H1 (cell line): ENCODE results near the gene INPP5J. TPM values are rescaled to one million over a fixed set of nuclear protein-coding genes. Genes with fewer than 3 reads are reported as not detected.

ENCODE experiments used
- CEBPB ChIP-seq: IDR thresholded peaks from 2 replicates; pipeline ENCODE4 v1.6.1; 2012; ENCODE audit warnings: low read depth, low read length
- MAFK ChIP-seq: IDR thresholded peaks from 2 replicates; pipeline ENCODE4 v1.6.1; 2012; ENCODE audit warnings: low read depth, mild to moderate bottlenecking, improper control_type of control experiment, low read length
- NANOG ChIP-seq: IDR thresholded peaks from 2 replicates; pipeline ENCODE4 v1.6.1; 2011; ENCODE audit warnings: low read length, low read depth, mild to moderate bottlenecking, inconsistent platforms; ENCODE audit not compliant: insufficient read depth, poor library complexity, severe bottlenecking
- NRF1 ChIP-seq: IDR thresholded peaks from 2 replicates; pipeline ENCODE4 v1.6.1; 2011; ENCODE audit warnings: mild to moderate bottlenecking, low read depth, low read length, improper control_type of control experiment
- PHF8 ChIP-seq: fragments of 200-600 bp; sonication (generic); conservative IDR thresholded peaks from 2 replicates; pipeline ENCODE4 v1.7.1; 2012; ENCODE audit warnings: low read depth, mild to moderate bottlenecking, inconsistent platforms, low read length, moderate library complexity
- POLR2A ChIP-seq, 2 experiments: IDR thresholded peaks; 1 replicate in 1 of 2; 2 replicates in 1 of 2; pipeline ENCODE4 v1.6.1; 2011; ENCODE audit warnings: low read depth in 2 of 2, low read length in 2 of 2, mild to moderate bottlenecking in 2 of 2; ENCODE audit errors: control extremely low read depth in 1 of 2
- SP4 ChIP-seq: IDR thresholded peaks from 2 replicates; pipeline ENCODE4 v1.6.1; 2012; ENCODE audit warnings: low read length, inconsistent platforms
- TAF7 ChIP-seq: optimal IDR thresholded peaks from 2 replicates; pipeline ENCODE3; 2011; ENCODE audit warnings: low read depth, mild to moderate bottlenecking, inconsistent platforms, low read length, moderate library complexity, borderline replicate concordance
- YY1 ChIP-seq: IDR thresholded peaks from 2 replicates; pipeline ENCODE4 v1.6.1; 2011; ENCODE audit warnings: low read depth, mild to moderate bottlenecking, low read length
- ZNF274 ChIP-seq: IDR thresholded peaks from 2 replicates; pipeline ENCODE4 v1.7.0; 2012; ENCODE audit warnings: low read length, borderline replicate concordance; ENCODE audit errors: extremely low read depth
- polyA plus RNA-seq, 7 experiments: library from polyadenylated mRNA; depleted of rRNA in 3 of 7; stranded (reverse) in 5 of 7; unstranded in 2 of 7; fragments of >200 nt in 5 of 7; fragments of 200-250 nt in 2 of 7; gene quantifications; 1 replicate in 5 of 7; 2 replicates in 1 of 7; 4 replicates in 1 of 7; pipeline versions ENCODE4 v1.2.1 to v1.2.3, GENCODE V29; 2011 to 2013; ENCODE audit warnings: missing spikeins in 2 of 7, mixed read lengths in 2 of 7
- total RNA-seq: library from RNA; stranded (reverse); fragmentation: NEBNext Ultra II Directional; extraction: Animal tissue kit (Norgen Biotek cat#: 25700); gene quantifications from 2 replicates; pipeline ENCODE4 v1.2.1, GENCODE V29; 2021
- TF ChIP-seq, protein P1 (sequence below): fragments of 300-600 bp; sonication (generic); IDR thresholded peaks from 2 replicates; pipeline ENCODE4 v1.7.1; 2012; ENCODE audit warnings: low read length, moderate library complexity, mild to moderate bottlenecking, inconsistent platforms; ENCODE audit not compliant: insufficient replicate concordance

INPP5J gene
- total and polyA plus RNA-seq, 2 of the 8 experiments (the other 6 are each of a cell fraction or from before 2014, with no cell fraction given) = 5.4 to 6.0 TPM

DNA sequence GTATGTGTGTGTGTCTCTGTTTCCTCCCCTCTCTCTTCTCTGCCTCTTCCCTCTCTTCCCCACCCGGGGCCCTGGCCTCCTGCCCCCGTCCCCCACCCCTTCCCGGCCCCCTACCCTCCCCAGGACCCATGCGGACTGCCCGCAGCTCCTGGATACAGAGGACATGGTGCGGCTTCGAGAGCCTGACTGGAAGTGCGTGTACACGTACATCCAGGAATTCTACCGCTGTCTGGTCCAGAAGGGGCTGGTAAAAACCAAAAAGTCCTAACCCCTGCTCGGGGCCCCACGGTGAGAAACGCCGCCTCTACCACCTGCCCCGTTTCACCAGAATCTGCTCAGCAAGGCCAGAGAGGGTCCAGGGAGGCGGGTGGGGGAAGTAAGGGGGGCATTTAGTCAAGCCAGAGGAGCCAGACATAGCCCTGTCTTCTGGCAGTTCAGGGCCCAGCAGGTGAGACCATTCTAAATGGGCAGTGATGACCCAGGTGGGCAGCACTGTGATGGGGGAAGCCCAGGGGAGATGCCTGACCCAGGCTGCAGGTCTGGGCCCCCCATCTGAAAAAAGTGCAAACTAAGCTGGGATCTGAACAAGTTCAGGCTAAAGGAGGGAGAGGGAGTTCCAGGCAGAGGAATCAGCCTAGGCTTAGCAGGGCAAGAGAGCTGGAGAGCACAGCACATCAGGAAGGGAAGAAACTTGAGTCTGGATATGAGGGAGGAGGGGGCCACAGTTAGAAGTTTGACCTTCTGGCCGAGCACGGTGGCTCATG lies 21.8 kb upstream of the INPP5J start (continued):
- TF ChIP-seq, protein P1, sequence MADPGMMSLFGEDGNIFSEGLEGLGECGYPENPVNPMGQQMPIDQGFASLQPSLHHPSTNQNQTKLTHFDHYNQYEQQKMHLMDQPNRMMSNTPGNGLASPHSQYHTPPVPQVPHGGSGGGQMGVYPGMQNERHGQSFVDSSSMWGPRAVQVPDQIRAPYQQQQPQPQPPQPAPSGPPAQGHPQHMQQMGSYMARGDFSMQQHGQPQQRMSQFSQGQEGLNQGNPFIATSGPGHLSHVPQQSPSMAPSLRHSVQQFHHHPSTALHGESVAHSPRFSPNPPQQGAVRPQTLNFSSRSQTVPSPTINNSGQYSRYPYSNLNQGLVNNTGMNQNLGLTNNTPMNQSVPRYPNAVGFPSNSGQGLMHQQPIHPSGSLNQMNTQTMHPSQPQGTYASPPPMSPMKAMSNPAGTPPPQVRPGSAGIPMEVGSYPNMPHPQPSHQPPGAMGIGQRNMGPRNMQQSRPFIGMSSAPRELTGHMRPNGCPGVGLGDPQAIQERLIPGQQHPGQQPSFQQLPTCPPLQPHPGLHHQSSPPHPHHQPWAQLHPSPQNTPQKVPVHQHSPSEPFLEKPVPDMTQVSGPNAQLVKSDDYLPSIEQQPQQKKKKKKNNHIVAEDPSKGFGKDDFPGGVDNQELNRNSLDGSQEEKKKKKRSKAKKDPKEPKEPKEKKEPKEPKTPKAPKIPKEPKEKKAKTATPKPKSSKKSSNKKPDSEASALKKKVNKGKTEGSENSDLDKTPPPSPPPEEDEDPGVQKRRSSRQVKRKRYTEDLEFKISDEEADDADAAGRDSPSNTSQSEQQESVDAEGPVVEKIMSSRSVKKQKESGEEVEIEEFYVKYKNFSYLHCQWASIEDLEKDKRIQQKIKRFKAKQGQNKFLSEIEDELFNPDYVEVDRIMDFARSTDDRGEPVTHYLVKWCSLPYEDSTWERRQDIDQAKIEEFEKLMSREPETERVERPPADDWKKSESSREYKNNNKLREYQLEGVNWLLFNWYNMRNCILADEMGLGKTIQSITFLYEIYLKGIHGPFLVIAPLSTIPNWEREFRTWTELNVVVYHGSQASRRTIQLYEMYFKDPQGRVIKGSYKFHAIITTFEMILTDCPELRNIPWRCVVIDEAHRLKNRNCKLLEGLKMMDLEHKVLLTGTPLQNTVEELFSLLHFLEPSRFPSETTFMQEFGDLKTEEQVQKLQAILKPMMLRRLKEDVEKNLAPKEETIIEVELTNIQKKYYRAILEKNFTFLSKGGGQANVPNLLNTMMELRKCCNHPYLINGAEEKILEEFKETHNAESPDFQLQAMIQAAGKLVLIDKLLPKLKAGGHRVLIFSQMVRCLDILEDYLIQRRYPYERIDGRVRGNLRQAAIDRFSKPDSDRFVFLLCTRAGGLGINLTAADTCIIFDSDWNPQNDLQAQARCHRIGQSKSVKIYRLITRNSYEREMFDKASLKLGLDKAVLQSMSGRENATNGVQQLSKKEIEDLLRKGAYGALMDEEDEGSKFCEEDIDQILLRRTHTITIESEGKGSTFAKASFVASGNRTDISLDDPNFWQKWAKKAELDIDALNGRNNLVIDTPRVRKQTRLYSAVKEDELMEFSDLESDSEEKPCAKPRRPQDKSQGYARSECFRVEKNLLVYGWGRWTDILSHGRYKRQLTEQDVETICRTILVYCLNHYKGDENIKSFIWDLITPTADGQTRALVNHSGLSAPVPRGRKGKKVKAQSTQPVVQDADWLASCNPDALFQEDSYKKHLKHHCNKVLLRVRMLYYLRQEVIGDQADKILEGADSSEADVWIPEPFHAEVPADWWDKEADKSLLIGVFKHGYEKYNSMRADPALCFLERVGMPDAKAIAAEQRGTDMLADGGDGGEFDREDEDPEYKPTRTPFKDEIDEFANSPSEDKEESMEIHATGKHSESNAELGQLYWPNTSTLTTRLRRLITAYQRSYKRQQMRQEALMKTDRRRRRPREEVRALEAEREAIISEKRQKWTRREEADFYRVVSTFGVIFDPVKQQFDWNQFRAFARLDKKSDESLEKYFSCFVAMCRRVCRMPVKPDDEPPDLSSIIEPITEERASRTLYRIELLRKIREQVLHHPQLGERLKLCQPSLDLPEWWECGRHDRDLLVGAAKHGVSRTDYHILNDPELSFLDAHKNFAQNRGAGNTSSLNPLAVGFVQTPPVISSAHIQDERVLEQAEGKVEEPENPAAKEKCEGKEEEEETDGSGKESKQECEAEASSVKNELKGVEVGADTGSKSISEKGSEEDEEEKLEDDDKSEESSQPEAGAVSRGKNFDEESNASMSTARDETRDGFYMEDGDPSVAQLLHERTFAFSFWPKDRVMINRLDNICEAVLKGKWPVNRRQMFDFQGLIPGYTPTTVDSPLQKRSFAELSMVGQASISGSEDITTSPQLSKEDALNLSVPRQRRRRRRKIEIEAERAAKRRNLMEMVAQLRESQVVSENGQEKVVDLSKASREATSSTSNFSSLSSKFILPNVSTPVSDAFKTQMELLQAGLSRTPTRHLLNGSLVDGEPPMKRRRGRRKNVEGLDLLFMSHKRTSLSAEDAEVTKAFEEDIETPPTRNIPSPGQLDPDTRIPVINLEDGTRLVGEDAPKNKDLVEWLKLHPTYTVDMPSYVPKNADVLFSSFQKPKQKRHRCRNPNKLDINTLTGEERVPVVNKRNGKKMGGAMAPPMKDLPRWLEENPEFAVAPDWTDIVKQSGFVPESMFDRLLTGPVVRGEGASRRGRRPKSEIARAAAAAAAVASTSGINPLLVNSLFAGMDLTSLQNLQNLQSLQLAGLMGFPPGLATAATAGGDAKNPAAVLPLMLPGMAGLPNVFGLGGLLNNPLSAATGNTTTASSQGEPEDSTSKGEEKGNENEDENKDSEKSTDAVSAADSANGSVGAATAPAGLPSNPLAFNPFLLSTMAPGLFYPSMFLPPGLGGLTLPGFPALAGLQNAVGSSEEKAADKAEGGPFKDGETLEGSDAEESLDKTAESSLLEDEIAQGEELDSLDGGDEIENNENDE = no peak
- TF ChIP-seq NANOG = no peak
- no peak for TF ChIP-seq YY1
- TF ChIP-seq NRF1 = no peak
- no peak for TF ChIP-seq SP4
- TF ChIP-seq ZNF274 = no peak
- no peak for TF ChIP-seq TAF7
- no peak for TF ChIP-seq POLR2A (IDR thresholded peaks at IDR 0.05; ENCODE audit: control extremely low read depth in 1 of 2, low read depth in 2 of 2, low read length in 2 of 2)
- no peak for TF ChIP-seq CEBPB
- TF ChIP-seq PHF8 = no peak
- no peak for TF ChIP-seq MAFK
